Endothelial cell of umbilical vein (primary cell): ENCODE measurements around the gene NAA38. TPM values are rescaled to one million over a fixed set of nuclear protein-coding genes. Genes with fewer than 3 reads are reported as not detected.
A peak's percentile ranks its signal among the peaks of the same experiment; 100 is the strongest.

ENCODE experiments used
- BruUV-seq: library from RNA; stranded (reverse); fragments of 400-500 nt; replicated peaks from 2 replicates; lab custom pipeline; 2021; lab: Mats Ljungman, UMichigan
- CTCF ChIA-PET: fragments of 300-600, 350-600 bp; sonication (Branson Sonifier 250); formaldehyde crosslinking; loops from one replicate; lab custom pipeline; 2021; ENCODE audit warnings: antibody characterized with exemption, inconsistent platforms; lab: Charles Lee
- POLR2A ChIA-PET: fragments of 300-600, 350-600 bp; sonication (Branson Sonifier 250); formaldehyde crosslinking; loops from one replicate; lab custom pipeline; 2021; ENCODE audit warnings: antibody characterized with exemption, inconsistent platforms; lab: Charles Lee
- DNase-seq: peaks from one replicate; pipeline ENCODE4 v3.0.0-alpha.2; 2011; ENCODE audit warnings: low read depth, low spot score
- FAIRE-seq: peaks from 2 replicates; lab custom pipeline; 2011; peaks lifted over from hg19 to GRCh38; lab: Jason Lieb, UNC
- H2AFZ ChIP-seq: 2 replicates; pipeline ENCODE4 v1.6.0; 2012; ENCODE audit warnings: low read depth, low read length, control low read depth, inconsistent platforms
- H3K27ac ChIP-seq: 2 replicates; pipeline ENCODE4 v1.5.1; 2011; ENCODE audit warnings: low read depth, mild to moderate bottlenecking, control low read depth, low read length, moderate library complexity; ENCODE audit not compliant: insufficient read depth
- H3K27me3 ChIP-seq, 2 experiments: 2 replicates each; pipeline versions ENCODE4 v1.6.0 to v1.6.1; 2011; ENCODE audit warnings: low read length in 2 of 2, mixed read lengths in 1 of 2; ENCODE audit not compliant: control insufficient read depth in 2 of 2, insufficient read depth in 2 of 2
- H3K36me3 ChIP-seq, 2 experiments: 2 replicates in 1 of 2; 3 replicates in 1 of 2; pipeline ENCODE4 v1.5.1; 2011; ENCODE audit warnings: low read length in 2 of 2, mild to moderate bottlenecking in 1 of 2, moderate library complexity in 1 of 2; ENCODE audit not compliant: control insufficient read depth in 2 of 2, insufficient read depth in 2 of 2; ENCODE audit errors: extremely low read depth in 1 of 2
- H3K4me1 ChIP-seq: 3 replicates; pipeline ENCODE4 v1.5.1; 2011; ENCODE audit warnings: mild to moderate bottlenecking, low read length; ENCODE audit not compliant: control insufficient read depth, insufficient read depth; ENCODE audit errors: extremely low read depth
- H3K4me2 ChIP-seq: 2 replicates; pipeline ENCODE4 v1.6.1; 2011; ENCODE audit warnings: low read length, control low read depth, mixed read lengths; ENCODE audit not compliant: insufficient read depth
- H3K4me3 ChIP-seq, 3 experiments: fragments of 200-600 bp in 1 of 3; sonication (generic), shearing (Covaris generic) in 1 of 3; replicated peaks in 1 of 3; 2 replicates each; pipeline ENCODE4 v1.5.1; 2011 to 2016; ENCODE audit warnings: control low read depth in 3 of 3, low read length in 3 of 3, mild to moderate bottlenecking in 2 of 3, inconsistent platforms in 1 of 3, low read depth in 1 of 3, moderate library complexity in 1 of 3; ENCODE audit not compliant: insufficient read depth in 1 of 3
- H3K79me2 ChIP-seq: 2 replicates; pipeline ENCODE4 v1.6.0; 2012; ENCODE audit warnings: low read length, inconsistent platforms; ENCODE audit not compliant: control insufficient read depth, insufficient read depth
- H3K9ac ChIP-seq: replicated peaks from 2 replicates; pipeline ENCODE3; 2011; ENCODE audit warnings: low read length, control low read depth; ENCODE audit not compliant: insufficient read depth; ENCODE audit errors: extremely low read depth
- H3K9me1 ChIP-seq: replicated peaks from 3 replicates; pipeline ENCODE4 v1.6.0; 2011; ENCODE audit warnings: mild to moderate bottlenecking, low read length; ENCODE audit not compliant: control insufficient read depth, insufficient read depth; ENCODE audit errors: extremely low read depth
- H3K9me3 ChIP-seq: replicated peaks from 2 replicates; pipeline ENCODE4 v1.5.1; 2012; ENCODE audit warnings: low read length, inconsistent platforms; ENCODE audit not compliant: control insufficient read depth, insufficient read depth
- H4K20me1 ChIP-seq: replicated peaks from 2 replicates; pipeline ENCODE3; 2011; ENCODE audit warnings: mild to moderate bottlenecking, low read length; ENCODE audit not compliant: control insufficient read depth, insufficient read depth; ENCODE audit errors: extremely low read depth
- EZH2 ChIP-seq: IDR thresholded peaks from 2 replicates; pipeline ENCODE4 v1.6.1; 2012; ENCODE audit warnings: borderline replicate concordance, low read depth, mild to moderate bottlenecking, moderate library complexity, low read length, inconsistent platforms; ENCODE audit not compliant: severe bottlenecking
- FOS ChIP-seq: IDR thresholded peaks from 2 replicates; pipeline ENCODE4 v1.6.1; 2011; ENCODE audit warnings: mild to moderate bottlenecking, low read length, moderate library complexity, borderline replicate concordance; ENCODE audit not compliant: insufficient read depth
- GATA2 ChIP-seq: IDR thresholded peaks from 2 replicates; pipeline ENCODE4 v1.7.0; 2011; ENCODE audit warnings: low read depth, mild to moderate bottlenecking, moderate library complexity, mixed read lengths, low read length; ENCODE audit not compliant: insufficient read length, insufficient read depth
- JUN ChIP-seq: IDR thresholded peaks from 2 replicates; pipeline ENCODE4 v1.6.1; 2011; ENCODE audit warnings: borderline replicate concordance, low read depth; ENCODE audit not compliant: insufficient read length, insufficient read depth
- MYC ChIP-seq: IDR thresholded peaks from one replicate; pipeline ENCODE4 v1.6.1; 2011; ENCODE audit warnings: mild to moderate bottlenecking, low read depth, low read length
- POLR2A ChIP-seq: IDR thresholded peaks from 2 replicates; pipeline ENCODE4 v1.6.1; 2012; ENCODE audit warnings: low read depth, mild to moderate bottlenecking, control low read depth, low read length
- POLR2AphosphoS5 ChIP-seq: IDR thresholded peaks from 2 replicates; pipeline ENCODE4 v1.6.1; 2012; ENCODE audit warnings: low read depth, mild to moderate bottlenecking, control low read depth, low read length, moderate library complexity; ENCODE audit not compliant: insufficient read depth
- dilution Hi-C: fragments of 300-500 bp; cut with MboI; formaldehyde crosslinking; loops from one replicate; pipeline ENCODE4 v1.15.0; 2019; ENCODE audit warnings: low sequenced_read_pairs; ENCODE audit not compliant: extremely low pct_ligation_motif_present
- intact Hi-C: fragments of 100-400 bp; cut with micrococcal nuclease; formaldehyde crosslinking; loops from one replicate; pipeline ENCODE4 v1.10.0; 2022
- polyA plus RNA-seq, 4 experiments: library from polyadenylated mRNA; depleted of rRNA in 3 of 4; stranded (reverse) in 3 of 4; unstranded in 1 of 4; fragments of >200 nt; gene quantifications; 2 replicates each; pipeline versions ENCODE4 v1.2.1 to v1.2.3, GENCODE V29; 2011 to 2012; ENCODE audit warnings: missing spikeins in 1 of 4
- total RNA-seq: library from RNA; stranded (reverse); gene quantifications from 2 replicates; pipeline ENCODE4 v1.2.3, GENCODE V29; 2021
- TF ChIP-seq, protein P1 (sequence below): IDR thresholded peaks from 2 replicates; pipeline ENCODE4 v1.6.1; 2011; ENCODE audit not compliant: insufficient read depth, insufficient read length
- TF ChIP-seq, protein P2 (sequence below), 2 donors: IDR thresholded peaks; 1 replicate in 1 of 2; 2 replicates in 1 of 2; pipeline ENCODE4 v1.5.1; 2011; ENCODE audit warnings: low read length in 2 of 2, mild to moderate bottlenecking in 2 of 2, moderate library complexity in 2 of 2, control low read depth in 1 of 2, inconsistent platforms in 1 of 2, low read depth in 1 of 2; ENCODE audit not compliant: insufficient read depth in 1 of 2; ENCODE audit errors: extremely low read depth in 1 of 2

The NAA38 gene
- total and polyA plus RNA-seq, 2 donors (not counting 3 experiments of a cell fraction or from before 2014, with no cell fraction given), result 119 to 267 TPM

DNA sequence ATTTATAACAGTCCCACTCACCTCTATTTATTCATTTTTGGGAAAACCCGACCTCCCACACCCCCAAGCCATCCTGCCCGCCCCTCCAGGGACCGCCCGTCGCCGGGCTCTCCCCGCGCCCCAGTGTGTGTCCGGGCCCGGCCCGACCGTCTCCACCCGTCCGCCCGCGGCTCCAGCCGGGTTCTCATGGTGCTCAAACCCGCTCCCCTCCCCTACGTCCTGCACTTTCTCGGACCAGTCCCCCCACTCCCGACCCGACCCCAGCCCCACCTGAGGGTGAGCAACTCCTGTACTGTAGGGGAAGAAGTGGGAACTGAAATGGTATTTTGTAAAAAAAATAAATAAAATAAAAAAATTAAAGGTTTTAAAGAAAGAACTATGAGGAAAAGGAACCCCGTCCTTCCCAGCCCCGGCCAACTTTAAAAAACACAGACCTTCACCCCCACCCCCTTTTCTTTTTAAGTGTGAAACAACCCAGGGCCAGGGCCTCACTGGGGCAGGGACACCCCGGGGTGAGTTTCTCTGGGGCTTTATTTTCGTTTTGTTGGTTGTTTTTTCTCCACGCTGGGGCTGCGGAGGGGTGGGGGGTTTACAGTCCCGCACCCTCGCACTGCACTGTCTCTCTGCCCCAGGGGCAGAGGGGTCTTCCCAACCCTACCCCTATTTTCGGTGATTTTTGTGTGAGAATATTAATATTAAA lies 3.1 kb downstream of the NAA38 start:
- intact Hi-C loops (loop anchor here (2.0 to 10.0 kb wide), 2 partner anchors 135 to 829 kb away; partner anchors contain the start of gene BCL6B), dilution Hi-C loops (no loop called here)
- CTCF ChIA-PET, result interaction anchor here (1.2 kb wide), 1 partner anchor 9 kb away, joined by 3 read pairs; no protein-coding TSS in a partner anchor
- POLR2A ChIA-PET, result no interaction called here
- no peak for TF ChIP-seq POLR2AphosphoS5
- TF ChIP-seq GATA2, result no peak
- TF ChIP-seq FOS, result no peak
- no peak for TF ChIP-seq MYC
- TF ChIP-seq, protein P1, sequence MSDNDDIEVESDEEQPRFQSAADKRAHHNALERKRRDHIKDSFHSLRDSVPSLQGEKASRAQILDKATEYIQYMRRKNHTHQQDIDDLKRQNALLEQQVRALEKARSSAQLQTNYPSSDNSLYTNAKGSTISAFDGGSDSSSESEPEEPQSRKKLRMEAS, result no peak
- TF ChIP-seq, protein P2, sequence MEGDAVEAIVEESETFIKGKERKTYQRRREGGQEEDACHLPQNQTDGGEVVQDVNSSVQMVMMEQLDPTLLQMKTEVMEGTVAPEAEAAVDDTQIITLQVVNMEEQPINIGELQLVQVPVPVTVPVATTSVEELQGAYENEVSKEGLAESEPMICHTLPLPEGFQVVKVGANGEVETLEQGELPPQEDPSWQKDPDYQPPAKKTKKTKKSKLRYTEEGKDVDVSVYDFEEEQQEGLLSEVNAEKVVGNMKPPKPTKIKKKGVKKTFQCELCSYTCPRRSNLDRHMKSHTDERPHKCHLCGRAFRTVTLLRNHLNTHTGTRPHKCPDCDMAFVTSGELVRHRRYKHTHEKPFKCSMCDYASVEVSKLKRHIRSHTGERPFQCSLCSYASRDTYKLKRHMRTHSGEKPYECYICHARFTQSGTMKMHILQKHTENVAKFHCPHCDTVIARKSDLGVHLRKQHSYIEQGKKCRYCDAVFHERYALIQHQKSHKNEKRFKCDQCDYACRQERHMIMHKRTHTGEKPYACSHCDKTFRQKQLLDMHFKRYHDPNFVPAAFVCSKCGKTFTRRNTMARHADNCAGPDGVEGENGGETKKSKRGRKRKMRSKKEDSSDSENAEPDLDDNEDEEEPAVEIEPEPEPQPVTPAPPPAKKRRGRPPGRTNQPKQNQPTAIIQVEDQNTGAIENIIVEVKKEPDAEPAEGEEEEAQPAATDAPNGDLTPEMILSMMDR (IDR thresholded peaks at IDR 0.05; ENCODE audit: extremely low read depth in 1 of 2, insufficient read depth in 1 of 2, low read depth in 1 of 2, low read length in 2 of 2), result no peak
- no peak for TF ChIP-seq EZH2
- TF ChIP-seq POLR2A, result no peak
- no peak for TF ChIP-seq JUN
- Histone ChIP-seq H4K20me1 (no peaks in the 10 kb centered on the region), H3K9ac (peak overlapping the region; percentile 43), H2AFZ (no peak overlapping the region), H3K4me1 (peaks cover 34% of the 10 kb centered on the region), H3K4me3 (peak overlapping the region in 2 of 3 experiments; percentile 14 to 53), H3K9me1 (no peaks in the 10 kb centered on the region), H3K79me2 (peaks cover 2% of the 10 kb centered on the region), H3K27me3 (no peaks in the 10 kb centered on the region), H3K9me3 (no peaks in the 10 kb centered on the region), H3K36me3 (peaks cover 6 to 29% of the 10 kb centered on the region in 2 experiments), H3K4me2 (peak overlapping the region; percentile 38), H3K27ac (peak overlapping the region; percentile 35)
- DNase-seq, result no peak
- no peak for FAIRE-seq
- BruUV-seq, result no TSS peak
